Measurements from ENCODE around the gene MACROD2.

MACROD2 gene

GRCh38 chr20:15515691-15516090 lies 1520.4 kb downstream of the MACROD2 start:
- no peaks in the 10 kb centered on the region for H3K9me3 ChIP-seq (ENCODE audit: insufficient read depth, low read length)
- no peak overlapping the region for H3K4me3 ChIP-seq (ENCODE audit: insufficient read depth, low read length, poor library complexity, severe bottlenecking)
- H3K27me3 ChIP-seq (ENCODE audit: low read length), result no peaks in the 10 kb centered on the region
- H3F3A ChIP-seq (ENCODE audit: insufficient read depth), result no peaks in the 10 kb centered on the region
- H4K20me1 ChIP-seq (ENCODE audit: low read depth, low read length), result no peaks in the 10 kb centered on the region
- H3K9ac ChIP-seq (ENCODE audit: low read length), result no peak overlapping the region
- H3K27ac ChIP-seq (ENCODE audit: low read depth, low read length), result no peak overlapping the region
- H3K79me2 ChIP-seq (ENCODE audit: insufficient read depth, low read length), result no peaks in the 10 kb centered on the region
- no peak overlapping the region for H3K4me2 ChIP-seq (ENCODE audit: low read depth, low read length, poor library complexity, severe bottlenecking)
- H3K36me3 ChIP-seq (ENCODE audit: low read length), result no peaks in the 10 kb centered on the region
- H3K9me2 ChIP-seq (replicated peaks; ENCODE audit: insufficient read depth, low read length), result no peaks in the 10 kb centered on the region
- TF ChIP-seq CTCF (IDR thresholded peaks at IDR 0.05; ENCODE audit: insufficient read depth, low read length, poor library complexity, severe bottlenecking), result no peak
- no peak for TF ChIP-seq EZH2phosphoT487 (conservative IDR thresholded peaks at IDR 0.05; ENCODE audit: low read length)
- no peak overlapping the region for H2AFZ ChIP-seq (ENCODE audit: low read depth, low read length, severe bottlenecking)

- TF ChIP-seq CTCF (IDR thresholded peaks at IDR 0.05; ENCODE audit: insufficient read depth, low read length, poor library complexity, severe bottlenecking) (no peak), EZH2phosphoT487 (conservative IDR thresholded peaks at IDR 0.05; ENCODE audit: low read length) (no peak)
- H3K27ac ChIP-seq (ENCODE audit: low read depth, low read length), result no peak overlapping the region
- H2AFZ ChIP-seq (ENCODE audit: low read depth, low read length, severe bottlenecking), result no peak overlapping the region
- no peaks in the 10 kb centered on the region for H3K79me2 ChIP-seq (ENCODE audit: insufficient read depth, low read length)
- no peaks in the 10 kb centered on the region for H3K36me3 ChIP-seq (ENCODE audit: low read length)
- no peaks in the 10 kb centered on the region for H4K20me1 ChIP-seq (ENCODE audit: low read depth, low read length)
- no peaks in the 10 kb centered on the region for H3F3A ChIP-seq (ENCODE audit: insufficient read depth)
- H3K27me3 ChIP-seq (ENCODE audit: low read length), result no peaks in the 10 kb centered on the region
- H3K4me2 ChIP-seq (ENCODE audit: low read depth, low read length, poor library complexity, severe bottlenecking), result no peak overlapping the region
- H3K9ac ChIP-seq (ENCODE audit: low read length), result no peak overlapping the region
- no peaks in the 10 kb centered on the region for H3K9me2 ChIP-seq (replicated peaks; ENCODE audit: insufficient read depth, low read length)
- H3K9me3 ChIP-seq (ENCODE audit: insufficient read depth, low read length), result no peaks in the 10 kb centered on the region
- no peak overlapping the region for H3K4me3 ChIP-seq (ENCODE audit: insufficient read depth, low read length, poor library complexity, severe bottlenecking)
Measured at GRCh38 chr20:15520930-15521524, 1525.7 kb downstream of the MACROD2 start.

- Histone ChIP-seq H4K20me1 (ENCODE audit: low read depth, low read length) (no peaks in the 10 kb centered on the region), H3K9me2 (replicated peaks; ENCODE audit: insufficient read depth, low read length) (no peaks in the 10 kb centered on the region), H3K4me3 (ENCODE audit: insufficient read depth, low read length, poor library complexity, severe bottlenecking) (no peak overlapping the region), H3K9me3 (ENCODE audit: insufficient read depth, low read length) (no peaks in the 10 kb centered on the region), H3F3A (ENCODE audit: insufficient read depth) (no peaks in the 10 kb centered on the region), H3K79me2 (ENCODE audit: insufficient read depth, low read length) (no peaks in the 10 kb centered on the region), H3K27ac (ENCODE audit: low read depth, low read length) (no peak overlapping the region), H3K4me2 (ENCODE audit: low read depth, low read length, poor library complexity, severe bottlenecking) (no peak overlapping the region), H3K36me3 (ENCODE audit: low read length) (no peaks in the 10 kb centered on the region), H3K27me3 (ENCODE audit: low read length) (no peaks in the 10 kb centered on the region), H3K9ac (ENCODE audit: low read length) (no peak overlapping the region), H2AFZ (ENCODE audit: low read depth, low read length, severe bottlenecking) (no peak overlapping the region)
- TF ChIP-seq EZH2phosphoT487 (conservative IDR thresholded peaks at IDR 0.05; ENCODE audit: low read length) (no peak), CTCF (IDR thresholded peaks at IDR 0.05; ENCODE audit: insufficient read depth, low read length, poor library complexity, severe bottlenecking) (no peak)
Measured at GRCh38 chr20:15523400-15523799, 1528.1 kb downstream of the MACROD2 start.
